Left forelimb (tissue), 1 donor: ENCODE results near the gene FBXO45.
A peak's percentile ranks its signal among the peaks of the same experiment; 100 is the strongest.
"Not testable (repeated sequence)": the region's sequence is repeated elsewhere in the genome, so short reads cannot be mapped to it uniquely, and the experiment has no call there.

Experiments used
- DNase-seq: peaks from one replicate; pipeline ENCODE4 v3.0.0-alpha.2; 2018; ENCODE audit warnings: low spot score

Gene FBXO45

GRCh38 chr3:196557236-196557635 is 11.2 kb upstream of the FBXO45 start:
- no peak for DNase-seq

- no peak for DNase-seq
Observed at GRCh38 chr3:196558476-196558875, 10.0 kb upstream of the FBXO45 start.

- no peak for DNase-seq
Observed at GRCh38 chr3:196559826-196560225, 8.6 kb upstream of the FBXO45 start.

GRCh38 chr3:196563721-196564225 is 4.7 kb upstream of the FBXO45 start:
- no peak for DNase-seq

- DNase-seq: peak; percentile 65
Observed at GRCh38 chr3:196569003-196569516, 600 bp downstream of the FBXO45 start.

GRCh38 chr3:196570332-196570731 is 1.9 kb downstream of the FBXO45 start:
- not testable (repeated sequence) for DNase-seq

- DNase-seq: no peak
Observed at GRCh38 chr3:196572389-196572788, 3.9 kb downstream of the FBXO45 start.

- no peak for DNase-seq
Observed at GRCh38 chr3:196585044-196585757, 16.7 kb downstream of the FBXO45 start.

- no peak for DNase-seq
Observed at GRCh38 chr3:196590279-196590678, 21.8 kb downstream of the FBXO45 start.

- no peak for DNase-seq
Observed at GRCh38 chr3:196596355-196596754, 27.9 kb downstream of the FBXO45 start.

- not testable (repeated sequence) for DNase-seq
Observed at GRCh38 chr3:196597971-196598733, 29.7 kb downstream of the FBXO45 start.

- no peak for DNase-seq
Observed at GRCh38 chr3:196599734-196600128, 31.3 kb downstream of the FBXO45 start.

- no peak for DNase-seq
Observed at GRCh38 chr3:196600359-196600758, 31.9 kb downstream of the FBXO45 start.

- DNase-seq: no peak
Observed at GRCh38 chr3:196602673-196603072, 34.2 kb downstream of the FBXO45 start.

- no peak for DNase-seq
Observed at GRCh38 chr3:196603683-196604082, 35.2 kb downstream of the FBXO45 start.

GRCh38 chr3:196604548-196604947 is 36.1 kb downstream of the FBXO45 start:
- no peak for DNase-seq

GRCh38 chr3:196608693-196609092 is 40.2 kb downstream of the FBXO45 start:
- no peak for DNase-seq

GRCh38 chr3:196609343-196609775 is 40.9 kb downstream of the FBXO45 start:
- peak; percentile 84 for DNase-seq

- DNase-seq: no peak
Observed at GRCh38 chr3:196609805-196610515, 41.5 kb downstream of the FBXO45 start.

GRCh38 chr3:196611761-196612483 is 43.5 kb downstream of the FBXO45 start:
- DNase-seq: no peak

- DNase-seq: not testable (repeated sequence)
Observed at GRCh38 chr3:196615234-196615633, 46.8 kb downstream of the FBXO45 start.

- no peak for DNase-seq
Observed at GRCh38 chr3:196617256-196617655, 48.8 kb downstream of the FBXO45 start.
